Amygdala (tissue), 56 donors: Measurements from ENCODE around the gene SCGB1C1.
"Not testable (repeated sequence)": the region's sequence is repeated elsewhere in the genome, so short reads cannot be mapped to it uniquely, and the experiment has no call there.

Source experiments
- DNase-seq, 56 donors: peaks; one replicate each; lab custom pipeline; 2025; lab: John Stamatoyannopoulos, UW

SCGB1C1 gene

GRCh38 chr11:192674-193128, at the start of gene SCGB1C1:
TSS of gene SCGB1C1 (plus strand) at chr11:193078. CDS start at chr11:193100, 22 bp downstream.
- DNase-seq: not testable (repeated sequence)

GRCh38 chr11:180242-180641, 12.6 kb upstream of the SCGB1C1 start:
- not testable (repeated sequence) for DNase-seq

- not testable (repeated sequence) for DNase-seq
These were observed 3.6 kb upstream of the SCGB1C1 start for GRCh38 chr11:189200-189783.

DNA sequence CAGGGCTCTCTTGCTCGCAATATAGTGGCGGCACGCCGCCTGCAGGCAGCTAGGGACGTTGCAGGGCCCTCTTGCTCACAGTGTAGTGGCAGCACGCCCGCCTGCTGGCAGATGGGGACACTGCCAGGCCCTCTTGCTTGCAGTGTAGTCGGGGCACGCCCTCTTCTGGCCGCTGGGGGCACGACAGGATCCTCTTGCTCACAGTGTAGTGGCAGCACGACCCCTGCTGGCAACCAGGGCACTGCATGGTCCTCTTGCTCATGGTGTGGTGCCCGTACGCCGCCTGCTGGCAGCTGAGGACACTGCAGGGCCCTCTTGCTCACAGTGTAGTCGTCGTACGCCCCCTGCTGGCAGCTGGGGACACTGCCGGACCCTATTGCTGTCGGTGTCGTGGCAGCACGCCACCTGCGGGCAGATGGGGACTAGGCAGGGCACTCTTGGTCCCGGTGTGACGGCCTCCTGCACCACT, 3.0 kb upstream of the SCGB1C1 start:
- DNase-seq: not testable (repeated sequence)

GRCh38 chr11:190546-190945, 2.3 kb upstream of the SCGB1C1 start:
- not testable (repeated sequence) for DNase-seq

DNA sequence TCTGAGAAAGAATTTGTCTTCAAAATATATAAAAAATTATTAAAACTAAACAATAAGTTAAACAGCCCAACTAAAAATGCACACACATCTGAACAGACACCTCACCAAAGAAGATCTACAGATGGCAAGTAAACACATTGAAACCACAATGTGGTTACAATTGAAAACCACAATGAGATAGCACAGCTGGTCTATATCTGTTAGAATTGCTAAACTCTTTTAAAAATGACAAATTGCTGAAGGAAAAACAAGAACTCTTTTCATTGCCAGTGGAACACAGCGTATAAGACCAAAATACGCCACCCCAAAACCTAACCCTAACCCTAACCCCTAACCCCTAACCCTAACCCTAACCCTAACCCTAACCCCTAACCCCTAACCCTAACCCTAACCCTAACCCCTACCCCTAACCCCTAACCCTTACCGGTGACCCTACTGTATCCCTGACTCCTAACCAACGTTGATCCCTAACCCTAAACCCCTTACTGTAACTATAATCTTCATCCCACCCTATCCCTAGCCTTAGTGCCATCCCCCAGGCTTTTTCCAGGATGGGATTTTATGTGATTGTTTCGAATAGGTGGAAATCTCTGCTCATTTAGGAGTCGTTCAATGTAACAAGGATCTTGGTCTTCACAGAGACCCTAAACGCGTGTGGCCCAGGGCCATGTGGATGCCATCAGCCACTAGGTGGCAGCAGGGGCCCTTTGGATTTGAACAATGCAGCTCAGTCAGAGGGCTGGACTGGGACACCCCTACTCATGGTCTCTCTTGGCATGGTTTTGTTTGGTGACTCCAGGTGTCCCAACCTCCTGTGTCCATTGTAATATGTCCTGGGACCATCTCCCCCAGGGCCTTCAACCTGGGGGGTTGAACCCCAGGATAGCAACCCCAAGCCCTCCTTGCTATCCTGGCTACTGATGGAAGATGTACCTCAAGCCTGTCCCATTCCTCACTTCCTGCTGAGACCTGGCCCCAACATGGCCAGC, 1.1 kb upstream of the SCGB1C1 start:
- not testable (repeated sequence) for DNase-seq

DNA sequence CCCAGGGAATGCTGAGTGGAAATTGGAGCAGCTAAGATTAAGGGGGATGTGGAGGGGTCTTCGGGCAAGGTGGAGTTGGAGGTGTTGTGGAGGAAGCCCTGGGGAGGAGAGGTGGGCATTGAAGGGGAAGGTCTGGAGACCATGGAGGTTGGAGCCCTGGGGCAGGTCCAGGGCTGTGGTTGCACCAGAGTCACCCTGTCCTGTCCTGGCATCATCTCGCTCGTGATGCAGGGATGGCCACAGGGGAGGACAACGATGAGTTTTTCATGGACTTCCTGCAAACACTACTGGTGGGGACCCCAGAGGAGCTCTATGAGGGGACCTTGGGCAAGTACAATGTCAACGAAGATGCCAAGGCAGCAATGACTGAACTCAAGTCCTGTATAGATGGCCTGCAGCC, 603 bp downstream of the SCGB1C1 start:
- not testable (repeated sequence) for DNase-seq

DNA sequence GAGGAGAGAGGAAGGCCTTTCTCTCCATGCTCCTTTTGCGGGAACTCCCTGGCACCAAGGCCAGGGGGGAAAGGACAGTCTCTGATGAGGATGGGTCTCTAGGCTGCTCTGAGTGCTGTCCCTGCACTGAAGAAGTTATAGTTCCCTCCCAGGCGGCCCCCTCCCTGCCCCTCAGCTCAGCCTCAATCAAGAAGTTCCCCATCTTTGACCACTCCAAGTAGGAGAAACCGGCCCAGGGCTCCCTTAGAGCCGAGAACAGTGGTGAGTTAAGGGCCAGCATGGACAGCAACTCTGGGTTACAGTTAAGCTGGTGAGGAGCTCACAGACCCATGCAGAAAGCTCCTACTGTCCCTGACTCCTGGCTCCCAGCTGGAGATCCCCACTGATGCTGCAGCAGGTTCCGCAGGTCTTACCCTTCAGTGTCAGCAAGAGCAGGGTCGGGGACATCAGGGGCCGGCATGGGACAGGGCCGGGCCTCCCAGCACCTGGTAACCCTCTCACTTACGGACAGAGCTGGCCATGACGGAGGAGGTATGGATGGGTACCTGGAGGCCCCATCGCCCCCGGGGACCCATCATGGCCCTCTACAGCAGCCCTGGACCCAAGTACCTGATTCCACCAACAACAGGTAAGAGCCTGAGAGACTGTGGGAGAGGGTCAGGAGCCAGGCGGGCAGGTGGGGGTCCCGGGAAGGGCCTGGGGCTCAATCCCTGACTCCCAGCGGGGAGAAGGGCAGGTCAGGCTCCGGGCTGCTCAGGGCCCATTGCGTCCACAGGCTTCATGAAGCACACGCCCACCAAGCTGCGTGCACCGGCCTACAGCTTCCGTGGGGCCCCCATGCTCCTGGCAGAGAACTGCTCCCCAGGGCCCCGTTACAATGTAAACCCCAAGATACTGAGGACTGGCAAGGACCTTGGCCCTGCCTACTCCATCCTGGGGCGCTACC, 4.2 kb downstream of the SCGB1C1 start:
- no peak for DNase-seq

- no peak for DNase-seq
These were observed 4.9 kb downstream of the SCGB1C1 start for GRCh38 chr11:197741-198235.

DNA sequence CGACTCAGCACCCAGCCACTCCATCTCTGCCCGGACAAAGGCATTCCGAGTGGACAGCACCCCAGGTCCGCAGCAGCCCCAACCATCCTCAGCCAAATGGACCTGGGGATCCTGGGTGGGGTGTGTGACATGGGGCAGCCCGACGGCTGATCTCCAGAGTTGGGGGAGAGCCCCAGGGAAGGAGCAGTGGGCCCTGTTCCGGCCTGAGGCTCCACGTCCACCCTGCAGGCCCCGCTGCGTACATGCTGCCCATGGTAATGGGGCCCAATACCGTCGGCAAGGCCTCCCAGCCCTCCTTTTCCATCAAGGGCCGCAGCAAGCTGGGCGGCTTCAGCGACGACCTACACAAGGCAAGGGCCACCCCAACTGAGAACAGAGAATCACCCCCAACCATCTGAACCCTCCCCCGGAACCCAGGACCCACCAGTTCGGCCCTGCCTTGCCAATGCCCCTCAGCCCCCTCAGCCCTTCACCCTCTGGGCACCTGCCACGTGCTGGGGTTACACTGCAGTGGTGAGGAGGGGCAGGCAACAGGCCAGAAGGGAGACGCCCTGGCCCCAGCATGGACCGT, 5.4 kb downstream of the SCGB1C1 start:
- no peak for DNase-seq

DNA sequence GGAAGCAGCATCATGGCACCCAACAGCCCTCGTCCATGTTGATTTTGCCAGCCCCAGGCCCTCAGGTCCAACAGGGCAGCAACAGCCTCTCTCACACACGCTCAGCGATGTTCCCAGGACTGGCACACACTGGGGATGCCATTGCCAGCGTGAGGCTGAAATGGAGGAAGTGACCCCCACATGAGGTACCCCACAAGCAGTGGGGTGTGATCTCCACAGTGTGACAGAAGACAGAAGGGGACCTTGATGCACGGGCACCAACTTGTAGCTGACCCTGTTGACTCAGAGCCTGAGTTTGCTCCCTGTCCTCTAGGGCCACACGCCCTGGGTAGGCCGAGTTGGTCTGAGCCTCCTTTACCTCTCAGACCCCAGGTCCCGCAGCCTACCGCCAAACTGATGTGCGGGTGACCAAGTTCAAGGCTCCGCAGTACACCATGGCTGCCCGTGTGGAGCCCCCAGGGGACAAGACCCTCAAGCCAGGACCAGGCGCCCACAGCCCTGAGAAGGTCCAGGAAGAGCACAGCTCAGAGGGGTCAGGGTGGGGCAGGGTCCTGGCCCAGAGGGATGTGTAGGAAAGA, 6.2 kb downstream of the SCGB1C1 start:
- no peak for DNase-seq

DNA sequence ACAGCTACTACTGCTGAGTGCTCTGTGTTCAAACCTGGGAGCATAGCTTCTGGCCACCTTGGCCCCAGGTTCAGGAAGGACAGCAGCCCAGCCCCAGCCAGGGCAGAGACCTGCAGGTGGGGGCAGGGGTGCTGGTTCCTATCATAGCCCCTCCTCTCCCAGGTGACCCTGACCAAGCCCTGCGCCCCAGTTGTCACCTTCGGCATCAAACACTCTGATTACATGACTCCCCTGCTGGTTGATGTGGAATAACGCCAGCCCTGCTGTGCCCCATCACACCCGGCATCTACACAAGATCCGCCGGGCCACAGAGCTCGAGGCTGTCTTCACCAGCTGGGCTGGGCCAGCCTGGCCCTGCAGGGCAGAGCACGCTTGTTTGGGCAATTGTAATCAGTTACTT, 6.9 kb downstream of the SCGB1C1 start:
- no peak for DNase-seq

DNA sequence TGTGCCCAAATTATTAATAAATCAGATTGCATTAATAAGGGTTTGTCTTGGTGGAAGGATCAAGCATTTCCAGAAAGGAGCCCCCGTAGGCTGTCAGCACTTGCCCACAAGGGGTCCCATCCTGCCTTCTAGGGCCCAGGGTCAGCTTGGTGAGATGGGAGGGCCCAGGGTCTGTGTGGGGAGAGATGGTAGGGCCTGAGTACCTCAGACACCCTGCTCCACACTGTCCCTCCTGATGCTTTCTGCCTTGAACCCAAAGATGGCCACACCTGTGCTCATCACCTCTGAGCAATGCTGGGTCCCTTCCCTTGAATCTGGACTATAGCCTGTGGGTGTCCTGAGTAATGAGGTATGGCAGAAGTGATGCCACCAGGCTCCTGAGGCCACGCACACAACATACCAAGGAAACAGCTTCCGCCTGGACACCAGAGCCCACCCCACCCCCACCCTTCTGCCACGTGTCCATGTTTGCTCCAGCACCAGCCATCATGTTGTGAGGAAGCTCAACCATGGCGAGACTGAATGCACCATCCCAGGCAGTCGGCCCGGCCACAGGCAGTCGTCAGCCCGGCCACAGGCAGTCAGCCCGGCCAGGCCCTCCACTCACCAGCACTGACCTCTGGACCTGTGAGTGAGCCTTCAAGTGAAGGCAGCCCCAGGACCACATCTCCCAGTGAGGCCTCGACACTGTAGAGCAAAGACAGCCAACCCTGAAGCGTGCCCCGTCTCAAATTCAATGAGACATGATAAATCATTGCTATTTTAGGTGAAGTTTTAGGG, 7.5 kb downstream of the SCGB1C1 start:
- no peak for DNase-seq

DNA sequence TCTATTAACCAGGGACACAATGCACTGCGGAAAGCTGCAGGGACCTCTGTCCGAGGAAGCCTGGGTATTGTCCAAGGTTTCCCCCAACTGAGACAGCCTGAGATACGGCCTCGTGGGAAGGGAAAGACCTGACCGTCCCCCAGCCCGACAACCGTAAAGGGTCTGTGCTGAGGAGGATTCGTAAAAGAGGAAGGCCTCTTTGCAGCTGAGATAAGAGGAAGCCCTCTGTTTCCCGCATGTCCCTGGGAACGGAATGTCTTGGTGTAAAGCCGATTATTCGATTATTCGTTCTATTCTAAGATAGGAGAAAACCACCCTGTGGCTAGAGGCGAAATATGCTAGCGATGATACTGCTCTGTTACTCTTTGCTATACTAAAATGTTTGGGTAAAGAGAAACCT, 9.1 kb downstream of the SCGB1C1 start:
- no peak for DNase-seq

GRCh38 chr11:202490-202889, 9.6 kb downstream of the SCGB1C1 start:
- no peak for DNase-seq

- no peak for DNase-seq
These were observed 10.4 kb downstream of the SCGB1C1 start for GRCh38 chr11:203056-203944.

- no peak for DNase-seq
These were observed 11.2 kb downstream of the SCGB1C1 start for GRCh38 chr11:203945-204586.
